Measurements from ENCODE around the gene CYTH4. TPM values are rescaled to one million over a fixed set of nuclear protein-coding genes. Genes with fewer than 3 reads are reported as not detected.

Gene CYTH4
- polyA plus RNA-seq, 1 experiment, result 0.33 TPM

DNA sequence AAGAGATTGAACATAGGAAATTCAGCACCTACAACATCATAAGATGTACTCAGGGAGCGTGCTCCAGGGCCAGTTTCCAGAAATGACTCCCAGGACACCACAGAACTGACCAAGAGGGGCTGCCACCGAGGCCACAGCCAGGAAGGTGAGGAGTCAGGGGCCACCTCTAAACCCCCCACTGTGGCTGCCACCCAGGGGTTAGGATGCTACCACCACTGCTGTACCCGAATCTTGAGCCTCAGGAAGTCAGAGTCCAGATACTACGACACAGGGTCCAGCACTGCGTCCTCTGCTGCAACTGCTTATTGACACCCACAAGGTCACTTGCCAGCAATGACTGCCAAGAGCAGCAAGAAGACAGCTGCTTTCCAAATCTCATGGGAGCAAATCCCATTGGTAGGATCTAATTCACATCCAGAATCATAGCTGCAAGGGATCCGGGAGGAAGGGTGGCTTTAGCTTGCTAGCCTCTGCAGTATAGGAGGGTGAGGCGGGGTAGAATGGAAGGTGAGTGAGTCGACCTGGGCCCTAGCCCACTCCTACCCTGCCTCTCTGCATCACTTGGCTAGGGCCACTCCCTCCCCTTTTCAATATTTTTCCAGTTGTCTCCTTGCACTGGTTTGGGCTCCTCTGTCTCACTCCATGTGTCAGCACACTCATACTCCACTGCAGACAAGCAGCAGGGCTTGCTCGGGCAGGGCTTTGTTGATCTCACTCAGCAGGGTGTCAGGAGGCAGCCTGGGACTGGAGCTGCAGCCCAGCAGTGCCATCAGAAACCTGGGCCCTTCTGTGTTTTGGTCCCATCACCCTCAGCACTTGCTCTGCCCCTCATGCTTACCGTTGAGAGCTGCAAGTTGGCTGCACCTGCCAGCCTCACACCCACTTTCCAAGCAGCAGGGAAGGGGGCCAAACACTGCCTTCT is 18.1 kb upstream of the CYTH4 start:
- H3K4me3 ChIP-seq (ENCODE audit: low read depth, low read length), result no peak overlapping the region
- no peak overlapping the region for H3K27ac ChIP-seq (ENCODE audit: low read depth, low read length)
- ChIA-PET POLR2A (no interaction called here), CTCF (no interaction called here)
- TF ChIP-seq, protein P1, sequence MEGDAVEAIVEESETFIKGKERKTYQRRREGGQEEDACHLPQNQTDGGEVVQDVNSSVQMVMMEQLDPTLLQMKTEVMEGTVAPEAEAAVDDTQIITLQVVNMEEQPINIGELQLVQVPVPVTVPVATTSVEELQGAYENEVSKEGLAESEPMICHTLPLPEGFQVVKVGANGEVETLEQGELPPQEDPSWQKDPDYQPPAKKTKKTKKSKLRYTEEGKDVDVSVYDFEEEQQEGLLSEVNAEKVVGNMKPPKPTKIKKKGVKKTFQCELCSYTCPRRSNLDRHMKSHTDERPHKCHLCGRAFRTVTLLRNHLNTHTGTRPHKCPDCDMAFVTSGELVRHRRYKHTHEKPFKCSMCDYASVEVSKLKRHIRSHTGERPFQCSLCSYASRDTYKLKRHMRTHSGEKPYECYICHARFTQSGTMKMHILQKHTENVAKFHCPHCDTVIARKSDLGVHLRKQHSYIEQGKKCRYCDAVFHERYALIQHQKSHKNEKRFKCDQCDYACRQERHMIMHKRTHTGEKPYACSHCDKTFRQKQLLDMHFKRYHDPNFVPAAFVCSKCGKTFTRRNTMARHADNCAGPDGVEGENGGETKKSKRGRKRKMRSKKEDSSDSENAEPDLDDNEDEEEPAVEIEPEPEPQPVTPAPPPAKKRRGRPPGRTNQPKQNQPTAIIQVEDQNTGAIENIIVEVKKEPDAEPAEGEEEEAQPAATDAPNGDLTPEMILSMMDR (IDR thresholded peaks at IDR 0.05; ENCODE audit: low read depth, low read length), result no peak
- DNase-seq (ENCODE audit: low read depth, low spot score), result no peak
- H3K9me3 ChIP-seq (ENCODE audit: control insufficient read depth, insufficient read depth, low read length), result peaks cover 16% of the 10 kb centered on the region
- peaks cover 5% of the 10 kb centered on the region for H3K27me3 ChIP-seq (ENCODE audit: control insufficient read depth, insufficient read depth, low read length)

DNA sequence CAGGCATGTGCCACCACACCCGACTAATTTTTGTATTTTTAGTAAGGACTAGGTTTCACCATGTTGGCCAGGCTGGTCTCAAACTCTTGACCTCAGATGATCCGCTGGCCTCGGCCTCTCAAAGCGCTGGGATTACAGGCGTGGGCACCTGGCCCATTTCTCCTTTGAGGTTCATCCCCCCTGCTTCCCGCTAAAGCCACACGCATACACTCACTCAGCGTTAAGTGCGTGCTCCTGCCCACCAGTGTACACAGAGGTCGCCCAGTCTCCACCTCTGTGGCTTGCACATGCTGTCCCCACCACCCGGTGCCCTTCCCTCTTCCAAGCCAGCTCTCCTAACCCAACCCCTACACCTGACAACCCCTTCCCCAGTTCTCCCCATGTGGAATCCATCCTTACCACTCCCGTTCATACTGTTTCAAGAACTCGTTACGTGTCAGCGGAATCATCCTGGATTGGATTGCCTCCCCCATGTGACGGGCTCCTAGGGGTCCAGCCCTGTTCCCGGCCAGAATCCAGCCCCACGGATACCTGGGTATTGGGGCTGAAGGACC is 15.7 kb upstream of the CYTH4 start:
- TF ChIP-seq, protein P1 (IDR thresholded peaks at IDR 0.05; ENCODE audit: low read depth, low read length), result no peak
- POLR2A ChIA-PET, result no interaction called here
- Histone ChIP-seq H3K27me3 (ENCODE audit: control insufficient read depth, insufficient read depth, low read length) (peaks cover 5% of the 10 kb centered on the region), H3K9me3 (ENCODE audit: control insufficient read depth, insufficient read depth, low read length) (peaks cover 16% of the 10 kb centered on the region), H3K27ac (ENCODE audit: low read depth, low read length) (no peak overlapping the region), H3K4me3 (ENCODE audit: low read depth, low read length) (peak overlapping the region; percentile 48)
- DNase-seq (ENCODE audit: low read depth, low spot score), result no peak
- CTCF ChIA-PET, result interaction anchor here (1.0 to 7.0 kb wide), 2 partner anchors 6 to 24 kb away, joined by 3 to 82 read pairs; no protein-coding TSS in a partner anchor

DNA sequence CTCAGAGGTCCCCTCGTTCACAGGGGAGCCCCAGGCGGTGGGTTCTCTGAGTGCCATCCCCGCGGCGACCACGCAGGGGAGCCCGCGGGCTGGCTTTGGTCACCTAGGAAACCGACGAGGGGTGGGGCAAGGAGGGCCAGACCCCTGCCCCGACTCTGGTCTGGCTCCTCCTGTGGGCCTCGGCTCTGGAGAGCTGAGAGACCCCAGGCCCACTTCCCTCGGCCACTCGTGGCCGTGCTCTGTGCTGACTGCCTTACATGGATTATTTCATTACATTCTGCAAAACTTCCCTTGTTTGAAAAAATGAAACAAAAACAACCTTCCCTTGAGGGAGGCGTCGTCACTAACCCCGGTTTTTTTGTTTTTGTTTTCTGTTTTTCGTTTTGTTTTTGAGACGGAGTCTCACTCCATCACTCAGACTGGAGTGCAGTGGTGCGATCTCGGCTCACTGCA is 15.1 kb upstream of the CYTH4 start:
- ChIA-PET POLR2A (interaction anchor here (1.0 kb wide), 1 partner anchor 188 kb away, joined by 3 read pairs; no protein-coding TSS in a partner anchor), CTCF (interaction anchor here (0.9 to 7.0 kb wide), 6 partner anchors 7 to 192 kb away, joined by 3 to 82 read pairs (median 4); no protein-coding TSS in a partner anchor)
- Histone ChIP-seq H3K27me3 (ENCODE audit: control insufficient read depth, insufficient read depth, low read length) (peaks cover 5% of the 10 kb centered on the region), H3K9me3 (ENCODE audit: control insufficient read depth, insufficient read depth, low read length) (peaks cover 16% of the 10 kb centered on the region), H3K4me3 (ENCODE audit: low read depth, low read length) (peak overlapping the region; percentile 48), H3K27ac (ENCODE audit: low read depth, low read length) (no peak overlapping the region)
- TF ChIP-seq, protein P1 (IDR thresholded peaks at IDR 0.05; ENCODE audit: low read depth, low read length), result peak; percentile 88
- DNase-seq (ENCODE audit: low read depth, low spot score), result no peak

DNA sequence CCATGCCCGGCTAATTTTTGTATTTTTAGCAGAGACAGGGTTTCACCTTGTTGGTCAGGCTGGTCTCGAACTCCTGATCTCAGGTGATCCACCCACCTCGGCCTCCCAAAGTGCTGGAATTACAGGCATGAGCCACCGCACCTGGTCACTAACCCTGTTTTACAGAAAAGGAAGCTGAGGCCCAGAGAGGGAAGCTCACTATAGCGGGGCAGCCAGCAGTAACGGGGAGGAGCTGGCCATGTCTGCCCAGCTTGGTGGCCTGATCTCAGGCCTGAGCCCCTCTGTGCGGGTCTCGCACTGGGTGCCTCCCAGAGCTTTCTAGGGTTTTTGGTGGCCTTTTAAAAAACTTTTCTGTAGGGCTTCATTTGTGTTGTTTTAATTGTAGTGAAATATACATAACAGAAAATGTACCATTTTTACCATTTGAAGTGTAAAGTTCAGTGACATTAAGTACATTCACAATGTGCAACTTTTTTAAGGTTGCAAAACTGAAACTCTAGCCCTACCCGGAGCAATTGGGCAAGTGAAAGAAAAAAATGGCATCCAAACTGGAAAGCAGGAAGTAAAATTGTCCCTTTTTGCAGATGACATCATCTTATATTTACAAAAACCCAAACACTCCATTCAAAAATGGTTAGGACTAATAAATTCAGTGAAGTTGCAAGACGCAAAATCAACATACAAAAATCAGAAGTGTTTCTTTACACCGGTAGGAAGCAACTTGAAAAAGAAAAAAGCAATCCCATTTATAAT is 14.5 kb upstream of the CYTH4 start:
- H3K27ac ChIP-seq (ENCODE audit: low read depth, low read length), result no peak overlapping the region
- H3K9me3 ChIP-seq (ENCODE audit: control insufficient read depth, insufficient read depth, low read length), result peaks cover 16% of the 10 kb centered on the region
- POLR2A ChIA-PET, result interaction anchor here (1.0 kb wide), 1 partner anchor 187 kb away, joined by 3 read pairs; no protein-coding TSS in a partner anchor
- peaks cover 5% of the 10 kb centered on the region for H3K27me3 ChIP-seq (ENCODE audit: control insufficient read depth, insufficient read depth, low read length)
- TF ChIP-seq, protein P1 (IDR thresholded peaks at IDR 0.05; ENCODE audit: low read depth, low read length), result no peak
- DNase-seq (ENCODE audit: low read depth, low spot score), result no peak
- H3K4me3 ChIP-seq (ENCODE audit: low read depth, low read length), result no peak overlapping the region
- CTCF ChIA-PET, result interaction anchor here (0.6 to 7.0 kb wide), 7 partner anchors 7 to 299 kb away, joined by 3 to 82 read pairs (median 3); no protein-coding TSS in a partner anchor

All from AG04450 (cell line).